Glutamatergic neuron (in vitro differentiated cells): ENCODE data around the gene VWA2. TPM values are rescaled to one million over a fixed set of nuclear protein-coding genes. Genes with fewer than 3 reads are reported as not detected.

Source experiments
- DNase-seq: peaks from one replicate; pipeline ENCODE4 v3.0.0; 2022
- H3K27ac Mint-ChIP-seq: one replicate; pipeline ENCODE4 v1.8.0; 2020; ENCODE audit warnings: mild to moderate bottlenecking, mixed read lengths, inconsistent platforms; ENCODE audit not compliant: unreplicated experiment
- H3K27me3 Mint-ChIP-seq: one replicate; pipeline ENCODE4 v1.8.0; 2020; ENCODE audit warnings: mild to moderate bottlenecking, moderate library complexity, mixed read lengths, inconsistent platforms; ENCODE audit not compliant: unreplicated experiment
- H3K36me3 Mint-ChIP-seq: one replicate; pipeline ENCODE4 v1.8.0; 2020; ENCODE audit warnings: mild to moderate bottlenecking, mixed read lengths, inconsistent platforms; ENCODE audit not compliant: unreplicated experiment
- H3K4me1 Mint-ChIP-seq: one replicate; pipeline ENCODE4 v1.8.0; 2020; ENCODE audit warnings: mild to moderate bottlenecking, low read depth, mixed read lengths, inconsistent platforms; ENCODE audit not compliant: unreplicated experiment
- H3K4me3 Mint-ChIP-seq: one replicate; pipeline ENCODE4 v1.8.0; 2020; ENCODE audit warnings: mild to moderate bottlenecking, mixed read lengths, inconsistent platforms; ENCODE audit not compliant: unreplicated experiment
- H3K9me3 Mint-ChIP-seq: one replicate; pipeline ENCODE4 v1.8.0; 2020; ENCODE audit warnings: mild to moderate bottlenecking, moderate library complexity, mixed read lengths, inconsistent platforms; ENCODE audit not compliant: unreplicated experiment
- CTCF ChIP-seq: fragments of 200-600 bp; sonication (generic); IDR thresholded peaks from one replicate; pipeline ENCODE4 v1.5.0; 2021; ENCODE audit not compliant: partially characterized antibody, unreplicated experiment
- total RNA-seq: library from RNA; stranded (reverse); fragmentation: NEBNext Ultra II Directional; extraction: Animal tissue kit (Norgen Biotek cat#: 25700); gene quantifications from one replicate; pipeline ENCODE4 v1.2.1, GENCODE V29; 2021; ENCODE audit not compliant: unreplicated experiment

The VWA2 gene
- total RNA-seq, 1 donor from 2014 or later = not detected

- Mint-ChIP-seq H3K4me1 (no peaks in the 10 kb centered on the region), H3K4me3 (no peak overlapping the region), H3K27me3 (peaks cover 2% of the 10 kb centered on the region), H3K36me3 (peaks cover 14% of the 10 kb centered on the region), H3K27ac (no peak overlapping the region), H3K9me3 (peaks cover 10% of the 10 kb centered on the region)
- TF ChIP-seq CTCF = no peak
- no peak for DNase-seq
These were observed 52.0 kb downstream of the VWA2 start for GRCh38 chr10:114291076-114291475.

- Mint-ChIP-seq H3K4me1 (no peaks in the 10 kb centered on the region), H3K4me3 (no peak overlapping the region), H3K9me3 (peaks cover 11% of the 10 kb centered on the region), H3K27me3 (peaks cover 2% of the 10 kb centered on the region), H3K36me3 (peaks cover 18% of the 10 kb centered on the region), H3K27ac (no peak overlapping the region)
- no peak for DNase-seq
- no peak for TF ChIP-seq CTCF
These were observed 52.5 kb downstream of the VWA2 start for GRCh38 chr10:114291516-114291915.

- TF ChIP-seq CTCF = no peak
- DNase-seq = no peak
- Mint-ChIP-seq H3K9me3 (peaks cover 11% of the 10 kb centered on the region), H3K4me3 (no peak overlapping the region), H3K4me1 (no peaks in the 10 kb centered on the region), H3K36me3 (peaks cover 19% of the 10 kb centered on the region), H3K27ac (no peak overlapping the region), H3K27me3 (peaks cover 1% of the 10 kb centered on the region)
These were observed 54.0 kb downstream of the VWA2 start for GRCh38 chr10:114293075-114293474.

GRCh38 chr10:114294549-114294948 lies 55.5 kb downstream of the VWA2 start:
- TF ChIP-seq CTCF = no peak
- no peak for DNase-seq
- Mint-ChIP-seq H3K36me3 (peaks cover 15% of the 10 kb centered on the region), H3K4me1 (no peaks in the 10 kb centered on the region), H3K9me3 (peaks cover 11% of the 10 kb centered on the region), H3K4me3 (no peak overlapping the region), H3K27me3 (no peaks in the 10 kb centered on the region), H3K27ac (no peak overlapping the region)

- DNase-seq = no peak
- peaks cover 13% of the 10 kb centered on the region for H3K36me3 Mint-ChIP-seq
- peaks cover 11% of the 10 kb centered on the region for H3K9me3 Mint-ChIP-seq
- H3K4me3 Mint-ChIP-seq = no peak overlapping the region
- no peak for TF ChIP-seq CTCF
- no peaks in the 10 kb centered on the region for H3K4me1 Mint-ChIP-seq
- no peaks in the 10 kb centered on the region for H3K27me3 Mint-ChIP-seq
- H3K27ac Mint-ChIP-seq = no peak overlapping the region
These were observed 56.3 kb downstream of the VWA2 start for GRCh38 chr10:114295393-114295792.
